Activated B cell treated with CpG ODN at 0.5 μM for 24 hours (primary cell): ENCODE measurements around the gene ACMSD. TPM values are rescaled to one million over a fixed set of nuclear protein-coding genes. Genes with fewer than 3 reads are reported as not detected.
"Not testable (repeated sequence)": the region's sequence is repeated elsewhere in the genome, so short reads cannot be mapped to it uniquely, and the experiment has no call there.

Experiments
- ATAC-seq: fragments of 200-7000 bp; cut with Tn5 transposase; one replicate; pipeline ENCODE4 v1.10.0; 2021; ENCODE audit warnings: low read depth, mild to moderate bottlenecking, moderate library complexity
- CTCF ChIA-PET: fragments of 350-600 bp; sonication (Branson Sonifier 250); formaldehyde crosslinking; loops from one replicate; lab custom pipeline; 2021; ENCODE audit warnings: antibody characterized with exemption; lab: Charles Lee
- POLR2A ChIA-PET: fragments of 350-600 bp; sonication (Branson Sonifier 250); formaldehyde crosslinking; loops from one replicate; lab custom pipeline; 2021; ENCODE audit warnings: antibody characterized with exemption; lab: Charles Lee
- DNase-seq: peaks from one replicate; pipeline ENCODE4 v3.0.0; 2022
- H3K27ac Mint-ChIP-seq: one replicate; pipeline ENCODE4 v1.8.0; 2020; ENCODE audit warnings: mixed read lengths
- H3K27me3 Mint-ChIP-seq: one replicate; pipeline ENCODE4 v1.8.0; 2021; ENCODE audit warnings: mixed read lengths
- H3K36me3 Mint-ChIP-seq: one replicate; pipeline ENCODE4 v1.8.0; 2021; ENCODE audit warnings: low read depth, mixed read lengths
- H3K4me1 Mint-ChIP-seq: one replicate; pipeline ENCODE4 v1.8.0; 2021; ENCODE audit warnings: mixed read lengths
- H3K4me3 Mint-ChIP-seq: one replicate; pipeline ENCODE4 v1.8.0; 2020; ENCODE audit warnings: mild to moderate bottlenecking, mixed read lengths
- H3K9me3 Mint-ChIP-seq: one replicate; pipeline ENCODE4 v1.8.0; 2020; ENCODE audit warnings: mixed read lengths
- intact Hi-C: fragments of 100-400 bp; cut with micrococcal nuclease; formaldehyde crosslinking; loops from one replicate; pipeline ENCODE4 v1.15.1; 2024
- total RNA-seq: library from RNA; stranded (reverse); gene quantifications from 2 replicates; pipeline ENCODE4 v1.2.3, GENCODE V29; 2022
- TF ChIP-seq, protein P1 (sequence below): fragments of 200-600 bp; IDR thresholded peaks from one replicate; pipeline ENCODE4 v1.8.0; 2022; ENCODE audit warnings: antibody characterized with exemption, mild to moderate bottlenecking

Gene ACMSD
- total RNA-seq, 1 donor from 2014 or later: not detected

DNA sequence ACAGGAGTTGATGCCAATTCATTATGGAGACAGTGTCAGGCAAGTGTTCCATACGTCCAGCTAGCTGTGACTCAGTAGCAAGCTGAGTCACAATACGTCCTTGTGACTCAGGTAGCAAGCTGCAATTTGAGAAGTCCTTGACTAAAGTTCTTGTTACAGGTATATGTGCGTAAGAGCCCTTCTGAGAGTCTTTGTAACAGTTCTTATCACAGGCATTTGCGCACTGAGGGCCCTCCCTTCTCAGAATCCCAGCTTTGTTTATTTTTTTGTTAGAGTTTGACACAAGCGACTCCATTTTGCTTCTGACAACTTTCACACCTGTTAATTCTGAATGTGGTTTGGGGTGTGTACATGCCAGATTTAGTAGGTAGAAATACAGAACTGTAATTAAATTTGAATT, 20.1 kb upstream of the ACMSD start:
- TF ChIP-seq, protein P1, sequence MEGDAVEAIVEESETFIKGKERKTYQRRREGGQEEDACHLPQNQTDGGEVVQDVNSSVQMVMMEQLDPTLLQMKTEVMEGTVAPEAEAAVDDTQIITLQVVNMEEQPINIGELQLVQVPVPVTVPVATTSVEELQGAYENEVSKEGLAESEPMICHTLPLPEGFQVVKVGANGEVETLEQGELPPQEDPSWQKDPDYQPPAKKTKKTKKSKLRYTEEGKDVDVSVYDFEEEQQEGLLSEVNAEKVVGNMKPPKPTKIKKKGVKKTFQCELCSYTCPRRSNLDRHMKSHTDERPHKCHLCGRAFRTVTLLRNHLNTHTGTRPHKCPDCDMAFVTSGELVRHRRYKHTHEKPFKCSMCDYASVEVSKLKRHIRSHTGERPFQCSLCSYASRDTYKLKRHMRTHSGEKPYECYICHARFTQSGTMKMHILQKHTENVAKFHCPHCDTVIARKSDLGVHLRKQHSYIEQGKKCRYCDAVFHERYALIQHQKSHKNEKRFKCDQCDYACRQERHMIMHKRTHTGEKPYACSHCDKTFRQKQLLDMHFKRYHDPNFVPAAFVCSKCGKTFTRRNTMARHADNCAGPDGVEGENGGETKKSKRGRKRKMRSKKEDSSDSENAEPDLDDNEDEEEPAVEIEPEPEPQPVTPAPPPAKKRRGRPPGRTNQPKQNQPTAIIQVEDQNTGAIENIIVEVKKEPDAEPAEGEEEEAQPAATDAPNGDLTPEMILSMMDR: no peak
- CTCF ChIA-PET: no interaction called here
- intact Hi-C loops: no loop called here
- Mint-ChIP-seq H3K9me3 (no peaks in the 10 kb centered on the region), H3K36me3 (no peaks in the 10 kb centered on the region), H3K4me1 (no peaks in the 10 kb centered on the region), H3K27me3 (peaks cover 8% of the 10 kb centered on the region), H3K27ac (no peak overlapping the region), H3K4me3 (no peak overlapping the region)
- DNase-seq (no peak), ATAC-seq (no peak)
- POLR2A ChIA-PET: no interaction called here

DNA sequence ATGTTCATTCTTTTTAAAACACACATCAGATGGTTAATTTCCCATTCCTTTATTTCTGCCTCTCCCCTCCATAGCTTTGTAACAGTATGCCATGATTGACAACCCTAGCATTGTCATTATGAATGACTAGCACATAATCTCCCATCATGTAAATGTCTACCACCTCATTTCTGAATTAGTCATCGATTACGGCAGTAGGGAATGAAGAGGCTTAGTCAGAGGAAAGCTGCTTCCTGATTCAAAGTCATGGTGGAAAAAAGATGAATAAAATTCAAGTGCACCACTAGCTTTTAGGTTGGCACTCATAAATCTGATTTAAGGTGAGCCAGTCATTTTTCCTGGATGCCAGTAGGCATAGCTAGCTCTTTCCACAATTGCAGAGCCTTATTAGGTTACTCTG, 19.1 kb upstream of the ACMSD start:
- CTCF ChIA-PET: no interaction called here
- ATAC-seq (no peak), DNase-seq (no peak)
- intact Hi-C loops: no loop called here
- peaks cover 8% of the 10 kb centered on the region for H3K27me3 Mint-ChIP-seq
- no peaks in the 10 kb centered on the region for H3K36me3 Mint-ChIP-seq
- H3K27ac Mint-ChIP-seq: no peak overlapping the region
- POLR2A ChIA-PET: no interaction called here
- H3K4me3 Mint-ChIP-seq: no peak overlapping the region
- TF ChIP-seq, protein P1: no peak
- H3K4me1 Mint-ChIP-seq: no peaks in the 10 kb centered on the region
- no peaks in the 10 kb centered on the region for H3K9me3 Mint-ChIP-seq

DNA sequence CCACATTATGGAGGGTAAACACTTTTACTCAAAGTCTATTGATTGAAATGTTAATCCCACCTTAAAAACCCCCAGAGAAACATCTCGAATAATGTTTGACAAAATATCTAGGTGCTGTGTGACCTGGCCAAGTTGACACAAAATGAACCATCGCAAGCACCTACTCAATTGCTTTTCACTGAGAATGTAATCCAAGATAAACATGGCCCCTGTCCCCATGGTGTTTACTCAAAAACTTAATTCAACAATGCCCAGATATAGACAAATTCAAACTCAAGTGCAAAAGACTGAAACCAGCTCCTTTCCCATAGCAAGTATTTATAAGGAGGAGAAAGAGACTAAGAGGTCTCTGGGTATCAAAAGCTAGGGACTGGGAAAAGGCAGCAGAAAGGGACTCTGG, 15.0 kb upstream of the ACMSD start:
- no peak for DNase-seq
- Mint-ChIP-seq H3K4me1 (no peaks in the 10 kb centered on the region), H3K4me3 (no peak overlapping the region), H3K36me3 (no peaks in the 10 kb centered on the region), H3K27ac (no peak overlapping the region), H3K27me3 (peaks cover 12% of the 10 kb centered on the region), H3K9me3 (no peaks in the 10 kb centered on the region)
- TF ChIP-seq, protein P1: no peak
- POLR2A ChIA-PET: no interaction called here
- CTCF ChIA-PET: no interaction called here
- ATAC-seq: no peak
- intact Hi-C loops: no loop called here

DNA sequence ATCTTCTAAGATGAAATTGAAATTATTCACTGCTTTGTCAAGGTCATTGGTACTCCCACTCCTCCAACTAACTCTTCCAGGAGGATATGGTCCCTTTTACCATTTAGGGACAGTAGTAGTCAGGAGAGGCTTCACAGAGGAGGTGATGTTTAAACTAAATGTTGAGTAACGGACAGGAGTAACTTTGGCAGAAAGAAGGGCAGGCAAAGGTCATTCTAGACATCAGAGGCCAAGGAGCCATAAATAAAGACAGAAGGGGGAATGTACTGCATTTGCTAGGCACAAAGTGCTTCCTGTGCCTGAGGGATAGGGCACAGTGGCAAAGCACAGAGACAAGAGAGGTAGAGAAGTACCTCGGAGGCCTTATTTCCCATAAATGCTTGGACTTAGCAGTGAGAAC, 14.6 kb upstream of the ACMSD start:
- CTCF ChIA-PET: no interaction called here
- TF ChIP-seq, protein P1: no peak
- no peak overlapping the region for H3K27ac Mint-ChIP-seq
- no peaks in the 10 kb centered on the region for H3K4me1 Mint-ChIP-seq
- H3K4me3 Mint-ChIP-seq: no peak overlapping the region
- ATAC-seq: no peak
- no peak for DNase-seq
- no peaks in the 10 kb centered on the region for H3K9me3 Mint-ChIP-seq
- H3K36me3 Mint-ChIP-seq: no peaks in the 10 kb centered on the region
- intact Hi-C loops: no loop called here
- POLR2A ChIA-PET: no interaction called here
- peaks cover 12% of the 10 kb centered on the region for H3K27me3 Mint-ChIP-seq

- CTCF ChIA-PET, intact Hi-C loops, ATAC-seq: not testable (repeated sequence)
Observed at GRCh38 chr2:134825716-134826115, 12.7 kb upstream of the ACMSD start.

GRCh38 chr2:134835471-134835870, 2.9 kb upstream of the ACMSD start:
- Mint-ChIP-seq H3K27me3 (peaks cover 11% of the 10 kb centered on the region), H3K9me3 (peaks cover 16% of the 10 kb centered on the region), H3K4me3 (no peak overlapping the region), H3K4me1 (no peaks in the 10 kb centered on the region), H3K27ac (no peak overlapping the region), H3K36me3 (no peaks in the 10 kb centered on the region)
- TF ChIP-seq, protein P1: no peak
- ChIA-PET POLR2A (no interaction called here), CTCF (no interaction called here)
- DNase-seq: no peak
- intact Hi-C loops: no loop called here
- no peak for ATAC-seq

More at GRCh38 chr2:134825716-134826115, 12.7 kb upstream of the ACMSD start:
- DNase-seq, H3K36me3 Mint-ChIP-seq, H3K9me3 Mint-ChIP-seq, H3K27ac Mint-ChIP-seq, H3K4me1 Mint-ChIP-seq, H3K4me3 Mint-ChIP-seq, POLR2A ChIA-PET: not testable (repeated sequence)
- H3K27me3 Mint-ChIP-seq: peaks cover 12% of the 10 kb centered on the region
